C4-2B (cell line): Measurements from ENCODE around the gene TENT5A.

Source experiments
- H3K27ac ChIP-seq: fragments of 450-650 bp; 2 replicates; pipeline ENCODE4 v1.5.1; 2017
- ZFX ChIP-seq: fragments of 450-650 bp; IDR thresholded peaks from 2 replicates; pipeline ENCODE4 v1.6.1; 2017
- TF ChIP-seq, protein P1 (sequence below): fragments of 450-650 bp; conservative IDR thresholded peaks from 2 replicates; pipeline ENCODE4 v1.5.1; 2017; ENCODE audit warnings: mild to moderate bottlenecking

TENT5A gene

DNA sequence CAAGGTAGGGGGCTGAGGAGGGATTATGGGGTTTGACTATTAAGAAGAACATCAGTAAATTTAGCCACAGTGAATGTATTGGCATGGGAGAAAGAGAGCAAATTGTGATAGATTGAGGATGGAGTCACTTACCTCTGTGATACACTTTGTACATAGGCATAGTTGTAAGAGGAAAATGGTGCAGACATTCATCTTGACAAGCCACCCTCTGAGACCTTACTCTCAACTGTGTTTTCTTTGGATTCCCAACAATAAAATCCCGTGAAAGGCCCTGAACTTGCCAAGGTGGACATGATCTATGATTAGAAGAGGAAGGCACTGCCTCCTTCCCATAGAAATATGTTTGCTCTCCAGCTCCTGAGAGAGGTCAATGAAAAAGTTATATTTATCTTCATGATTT is 18.6 kb upstream of the TENT5A start:
- no peak overlapping the region for H3K27ac ChIP-seq
- TF ChIP-seq, protein P1, sequence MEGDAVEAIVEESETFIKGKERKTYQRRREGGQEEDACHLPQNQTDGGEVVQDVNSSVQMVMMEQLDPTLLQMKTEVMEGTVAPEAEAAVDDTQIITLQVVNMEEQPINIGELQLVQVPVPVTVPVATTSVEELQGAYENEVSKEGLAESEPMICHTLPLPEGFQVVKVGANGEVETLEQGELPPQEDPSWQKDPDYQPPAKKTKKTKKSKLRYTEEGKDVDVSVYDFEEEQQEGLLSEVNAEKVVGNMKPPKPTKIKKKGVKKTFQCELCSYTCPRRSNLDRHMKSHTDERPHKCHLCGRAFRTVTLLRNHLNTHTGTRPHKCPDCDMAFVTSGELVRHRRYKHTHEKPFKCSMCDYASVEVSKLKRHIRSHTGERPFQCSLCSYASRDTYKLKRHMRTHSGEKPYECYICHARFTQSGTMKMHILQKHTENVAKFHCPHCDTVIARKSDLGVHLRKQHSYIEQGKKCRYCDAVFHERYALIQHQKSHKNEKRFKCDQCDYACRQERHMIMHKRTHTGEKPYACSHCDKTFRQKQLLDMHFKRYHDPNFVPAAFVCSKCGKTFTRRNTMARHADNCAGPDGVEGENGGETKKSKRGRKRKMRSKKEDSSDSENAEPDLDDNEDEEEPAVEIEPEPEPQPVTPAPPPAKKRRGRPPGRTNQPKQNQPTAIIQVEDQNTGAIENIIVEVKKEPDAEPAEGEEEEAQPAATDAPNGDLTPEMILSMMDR = no peak
- TF ChIP-seq ZFX = no peak

DNA sequence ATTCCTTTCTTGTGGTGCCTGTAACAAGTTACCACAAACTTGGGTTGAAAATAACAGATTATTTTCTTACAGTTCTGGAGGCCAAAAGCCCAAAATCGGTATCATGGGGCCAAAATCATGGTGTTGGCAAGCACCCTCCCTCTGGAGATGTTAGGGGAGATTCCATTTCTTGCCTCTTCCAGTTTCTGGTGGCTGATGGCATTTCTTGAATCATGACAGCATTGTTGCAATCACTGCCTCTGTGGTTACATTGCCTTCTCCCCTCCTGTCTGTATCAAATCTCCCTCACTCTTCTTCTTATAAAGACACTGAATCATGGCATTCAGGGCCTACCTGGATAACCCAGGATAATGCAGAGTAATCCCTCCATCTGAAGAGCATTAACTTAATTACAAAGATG is 17.9 kb upstream of the TENT5A start:
- no peak overlapping the region for H3K27ac ChIP-seq
- no peak for TF ChIP-seq ZFX
- TF ChIP-seq, protein P1 = no peak

GRCh38 chr6:81769824-81770223 is 17.3 kb upstream of the TENT5A start:
- TF ChIP-seq, protein P1 = no peak
- no peak for TF ChIP-seq ZFX
- no peak overlapping the region for H3K27ac ChIP-seq

DNA sequence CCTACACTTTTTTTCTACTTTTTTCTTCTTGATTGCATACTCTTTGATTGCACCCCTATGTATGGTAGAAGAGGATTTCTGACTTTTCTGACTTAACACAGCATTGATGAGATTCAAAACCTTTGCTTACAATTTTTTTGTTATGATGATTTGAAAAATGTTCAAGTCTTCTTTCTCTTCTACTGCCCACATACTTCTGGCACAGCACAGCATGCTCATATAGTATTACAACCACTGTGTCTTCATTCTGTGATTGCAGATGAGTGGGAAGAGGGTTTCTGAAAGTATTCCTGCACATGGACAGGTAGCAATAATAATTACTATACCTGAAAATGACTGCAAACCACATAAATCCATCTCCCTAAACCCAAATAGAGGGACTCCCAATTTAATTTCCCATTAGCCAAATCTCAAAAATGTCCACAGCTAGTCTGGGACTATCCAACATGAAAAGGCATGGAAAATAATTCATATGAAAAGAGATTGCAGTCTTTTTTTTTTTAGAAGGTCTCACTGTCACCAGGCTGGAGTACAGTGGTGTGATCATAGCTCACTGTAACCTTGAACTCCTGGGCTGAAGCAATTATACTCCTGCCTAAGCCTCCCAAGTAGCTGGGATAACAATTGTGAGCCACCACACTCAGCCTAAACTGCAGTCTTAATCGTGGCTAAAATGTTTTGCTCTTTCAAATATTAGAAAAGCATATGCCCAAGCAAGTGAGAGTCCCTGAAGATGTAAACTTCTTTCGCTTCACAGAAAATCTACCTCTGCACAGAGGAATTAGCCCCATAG is 15.9 kb upstream of the TENT5A start:
- H3K27ac ChIP-seq = no peak overlapping the region
- no peak for TF ChIP-seq ZFX
- TF ChIP-seq, protein P1 = no peak

GRCh38 chr6:81767163-81767891 is 14.8 kb upstream of the TENT5A start:
- no peak for TF ChIP-seq ZFX
- TF ChIP-seq, protein P1 = no peak
- no peak overlapping the region for H3K27ac ChIP-seq

- TF ChIP-seq ZFX = no peak
- TF ChIP-seq, protein P1 = no peak
- no peak overlapping the region for H3K27ac ChIP-seq
Measured at GRCh38 chr6:81766482-81767069, 14.1 kb upstream of the TENT5A start.

- TF ChIP-seq, protein P1 = no peak
- TF ChIP-seq ZFX = no peak
- H3K27ac ChIP-seq = no peak overlapping the region
Measured at GRCh38 chr6:81764531-81764930, 12.1 kb upstream of the TENT5A start.
